Upper lobe of left lung (tissue), 6 donors: ENCODE results near the gene SNX32. TPM values are rescaled to one million over a fixed set of nuclear protein-coding genes. Genes with fewer than 3 reads are reported as not detected.
A peak's percentile ranks its signal among the peaks of the same experiment; 100 is the strongest.

ENCODE experiments used
- ATAC-seq, 2 donors: fragments of 200-7000 bp; cut with Tn5 transposase; one replicate each; pipeline ENCODE4 v1.9.1; 2022; ENCODE audit warnings: mild to moderate bottlenecking in 2 of 2, moderate library complexity in 2 of 2; ENCODE audit not compliant: low FRiP score in 2 of 2
- DNase-seq, 2 donors: peaks; one replicate each; pipeline ENCODE4 v3.0.0-alpha.2; 2019 to 2020
- H3K27ac ChIP-seq, 4 donors: fragments of 200-600 bp; sonication (generic); one replicate each; pipeline ENCODE4 v1.5.1; 2016 to 2019
- H3K27me3 ChIP-seq, 4 donors: fragments of 200-600 bp; sonication (generic); one replicate each; pipeline ENCODE4 v1.5.1; 2017 to 2019
- H3K36me3 ChIP-seq, 4 donors: fragments of 200-600 bp; sonication (generic); one replicate each; pipeline ENCODE4 v1.5.1; 2016 to 2019
- H3K4me1 ChIP-seq, 4 donors: fragments of 200-600 bp; sonication (generic); one replicate each; pipeline ENCODE4 v1.5.1; 2018 to 2019
- H3K4me3 ChIP-seq, 4 donors: fragments of 200-600 bp; sonication (generic); one replicate each; pipeline ENCODE4 v1.5.1; 2017 to 2019; ENCODE audit warnings: mild to moderate bottlenecking in 2 of 4, moderate library complexity in 1 of 4
- H3K9me3 ChIP-seq, 4 donors: fragments of 200-600 bp; sonication (generic); one replicate each; pipeline ENCODE4 v1.5.1; 2018 to 2019
- CTCF ChIP-seq, 6 experiments: fragments of 450-650 bp in 4 of 6; fragments of 200-600 bp in 2 of 6; sonication (generic) in 2 of 6; IDR thresholded peaks; one replicate each; pipeline ENCODE4 v1.5.1; 2016 to 2019; ENCODE audit warnings: antibody characterized with exemption in 6 of 6
- EP300 ChIP-seq, 4 donors: sonication (generic); formaldehyde crosslinking; IDR thresholded peaks; one replicate each; pipeline ENCODE4 v1.5.1; 2017; ENCODE audit warnings: antibody characterized with exemption in 4 of 4, control low read depth in 2 of 4
- POLR2A ChIP-seq, 4 donors: fragments of 450-650 bp; IDR thresholded peaks; one replicate each; pipeline ENCODE4 v1.5.1; 2016 to 2017; ENCODE audit warnings: antibody characterized with exemption in 4 of 4, mild to moderate bottlenecking in 2 of 4
- POLR2AphosphoS5 ChIP-seq, 2 donors: sonication (generic); formaldehyde crosslinking; IDR thresholded peaks; one replicate each; pipeline ENCODE4 v1.5.1; 2017; ENCODE audit warnings: antibody characterized with exemption in 2 of 2
- WGBS, 2 donors: methylation state at CpG; one replicate each; pipeline ENCODE4 v1.1.5; 2017 to 2018; 5-methylcytosine and 5-hydroxymethylcytosine counted together
- total RNA-seq, 6 donors: library from RNA; depleted of rRNA in 4 of 6; stranded (reverse); fragments of >200 nt in 4 of 6; gene quantifications; one replicate each; pipeline versions ENCODE4 v1.1.0 to v1.2.1, GENCODE V29; 2016 to 2021
- donor health status: DM: no; HTN: no; CAD: no; lungs with moderate emphysema.
- donor health status: DM: no; HTN: yes; CAD: no; lungs with severe emphysema.

SNX32 gene
- total RNA-seq, 6 donors from 2014 or later: 0.37 to 0.69 TPM; not detected in 4

- peak overlapping the region; percentile 36 to 87 (median 78) for H3K27ac ChIP-seq
- H3K27me3 ChIP-seq: no peaks in the 10 kb centered on the region
- DNase-seq: no peak
- WGBS, 2 donors: 63 to 65% methylated on average over 5 of the region's 5 CpGs
- no peaks in the 10 kb centered on the region for H3K36me3 ChIP-seq
- ATAC-seq: no peak
- H3K9me3 ChIP-seq: no peaks in the 10 kb centered on the region
- H3K4me1 ChIP-seq: peaks cover 9 to 31% (median 21%) of the 10 kb centered on the region in 4 donors
- TF ChIP-seq POLR2A (IDR thresholded peaks at IDR 0.05): no peak
- no peak for TF ChIP-seq POLR2AphosphoS5 (IDR thresholded peaks at IDR 0.05)
- TF ChIP-seq EP300 (IDR thresholded peaks at IDR 0.05): no peak
- no peak for TF ChIP-seq CTCF (IDR thresholded peaks at IDR 0.05)
- peak overlapping the region; percentile 8 to 68 (median 64) for H3K4me3 ChIP-seq
These were observed 16.4 kb upstream of the SNX32 start for GRCh38 chr11:65817312-65817834.

GRCh38 chr11:65817835-65818680, 15.7 kb upstream of the SNX32 start:
- no peaks in the 10 kb centered on the region for H3K9me3 ChIP-seq
- H3K27me3 ChIP-seq: no peaks in the 10 kb centered on the region
- peak; percentile 96 to 98 for ATAC-seq
- H3K4me3 ChIP-seq: peak overlapping the region; percentile 8 to 68 (median 64)
- peaks cover 9 to 29% (median 18%) of the 10 kb centered on the region in 4 donors for H3K4me1 ChIP-seq
- peak; percentile 94 to 98 for DNase-seq
- peak overlapping the region; percentile 36 to 87 (median 78) for H3K27ac ChIP-seq
- no peaks in the 10 kb centered on the region for H3K36me3 ChIP-seq
- 14 to 18% methylated on average over 24 to 41 of the region's 74 CpGs for WGBS, 2 donors
- peak; percentile 99 to 100 (median 99) for TF ChIP-seq CTCF (IDR thresholded peaks at IDR 0.05)
- peak in 1 of 4 donors; percentile 35 for TF ChIP-seq EP300 (IDR thresholded peaks at IDR 0.05)
- TF ChIP-seq POLR2AphosphoS5 (IDR thresholded peaks at IDR 0.05): peak; percentile 49 to 72
- TF ChIP-seq POLR2A (IDR thresholded peaks at IDR 0.05): peak in 1 of 4 donors; percentile 66

GRCh38 chr11:65821107-65821506, 12.7 kb upstream of the SNX32 start:
- WGBS, 2 donors: 49 to 84% methylated on average over 5 to 7 of the region's 8 CpGs
- Histone ChIP-seq H3K4me1 (peaks cover 9 to 15% (median 11%) of the 10 kb centered on the region in 4 donors), H3K4me3 (no peak overlapping the region), H3K36me3 (no peaks in the 10 kb centered on the region), H3K27me3 (no peaks in the 10 kb centered on the region), H3K9me3 (no peaks in the 10 kb centered on the region), H3K27ac (no peak overlapping the region)
- DNase-seq (no peak), ATAC-seq (peak in 1 of 2 donors; percentile 35)
- no peak for TF ChIP-seq EP300 (IDR thresholded peaks at IDR 0.05)
- TF ChIP-seq POLR2A (IDR thresholded peaks at IDR 0.05): no peak
- TF ChIP-seq POLR2AphosphoS5 (IDR thresholded peaks at IDR 0.05): no peak
- TF ChIP-seq CTCF (IDR thresholded peaks at IDR 0.05): no peak

GRCh38 chr11:65822776-65823528, 10.8 kb upstream of the SNX32 start:
- ATAC-seq: no peak

More at GRCh38 chr11:65822776-65823528, 10.8 kb upstream of the SNX32 start:
- Histone ChIP-seq H3K27me3 (no peaks in the 10 kb centered on the region), H3K36me3 (no peaks in the 10 kb centered on the region), H3K4me1 (peaks cover 0 to 3% (median 0%) of the 10 kb centered on the region in 4 donors), H3K9me3 (no peaks in the 10 kb centered on the region), H3K27ac (no peak overlapping the region), H3K4me3 (no peak overlapping the region)
- TF ChIP-seq CTCF (IDR thresholded peaks at IDR 0.05) (no peak), EP300 (IDR thresholded peaks at IDR 0.05) (no peak), POLR2A (IDR thresholded peaks at IDR 0.05) (no peak), POLR2AphosphoS5 (IDR thresholded peaks at IDR 0.05) (no peak)
- WGBS, 2 donors: 62 to 68% methylated on average over 13 to 15 of the region's 15 CpGs
- peak in 1 of 2 donors; percentile 43 for DNase-seq
